GM23338 (cell line): ENCODE measurements around the gene CCR8. TPM values are rescaled to one million over a fixed set of nuclear protein-coding genes. Genes with fewer than 3 reads are reported as not detected.

ENCODE experiments used
- ATAC-seq: fragments of 200-7000 bp; cut with Tn5 transposase; 3 replicates; pipeline ENCODE4 v1.9.1; 2020
- DNase-seq: peaks from one replicate; pipeline ENCODE4 v3.0.0-alpha.2; 2015; ENCODE audit warnings: low spot score
- H2AFZ ChIP-seq: fragments of 200-600 bp; sonication (generic); 2 replicates; pipeline ENCODE4 v1.8.0; 2016; ENCODE audit warnings: antibody characterized with exemption, mild to moderate bottlenecking, moderate library complexity
- H3F3A ChIP-seq: fragments of 200-600 bp; sonication (generic); replicated peaks from 2 replicates; pipeline ENCODE4 v1.8.0; 2017; ENCODE audit warnings: antibody characterized with exemption, mixed run types, low read depth
- H3K27ac ChIP-seq: fragments of 200-600 bp; sonication (generic); 2 replicates; pipeline ENCODE4 v1.6.1; 2016; ENCODE audit warnings: low read depth
- H3K27me3 ChIP-seq: fragments of 200-600 bp; sonication (generic); 2 replicates; pipeline ENCODE4 v1.8.0; 2016; ENCODE audit warnings: mild to moderate bottlenecking, mixed run types, moderate library complexity; ENCODE audit not compliant: insufficient read depth
- H3K36me3 ChIP-seq: fragments of 200-600 bp; sonication (generic); 2 replicates; pipeline ENCODE4 v1.8.0; 2016; ENCODE audit warnings: mild to moderate bottlenecking; ENCODE audit not compliant: insufficient read depth
- H3K4me1 ChIP-seq: fragments of 200-600 bp; sonication (generic); 2 replicates; pipeline ENCODE4 v1.8.0; 2016; ENCODE audit warnings: mild to moderate bottlenecking, moderate library complexity; ENCODE audit not compliant: insufficient read depth
- H3K4me2 ChIP-seq: fragments of 200-600 bp; sonication (generic); 2 replicates; pipeline ENCODE4 v1.7.1; 2017; ENCODE audit warnings: mixed run types
- H3K4me3 ChIP-seq: fragments of 200-600 bp; sonication (generic); 2 replicates; pipeline ENCODE4 v1.6.1; 2016; ENCODE audit warnings: mixed run types
- H3K79me2 ChIP-seq: fragments of 200-600 bp; sonication (generic); replicated peaks from 2 replicates; pipeline ENCODE4 v1.8.0; 2017; ENCODE audit warnings: mild to moderate bottlenecking; ENCODE audit not compliant: insufficient read depth
- H3K9me2 ChIP-seq: fragments of 200-600 bp; sonication (generic); 2 replicates; pipeline ENCODE4 v1.8.0; 2017; ENCODE audit not compliant: insufficient read depth
- H4K20me1 ChIP-seq: fragments of 200-600 bp; sonication (generic); replicated peaks from 2 replicates; pipeline ENCODE4 v1.8.0; 2017; ENCODE audit warnings: mild to moderate bottlenecking; ENCODE audit not compliant: insufficient read depth
- H3K27ac Mint-ChIP-seq: 2 replicates; pipeline ENCODE4 v1.8.0; 2020; ENCODE audit warnings: inconsistent platforms, mild to moderate bottlenecking, moderate library complexity, mixed read lengths
- H3K27me3 Mint-ChIP-seq: 3 replicates; pipeline ENCODE4 v1.8.0; 2022; ENCODE audit warnings: low read depth, mild to moderate bottlenecking, moderate library complexity, mixed read lengths, inconsistent platforms; ENCODE audit not compliant: insufficient read depth, poor library complexity
- H3K36me3 Mint-ChIP-seq: 3 replicates; pipeline ENCODE4 v1.8.0; 2021; ENCODE audit warnings: low read depth, mild to moderate bottlenecking, inconsistent platforms, moderate library complexity, mixed read lengths
- H3K4me1 Mint-ChIP-seq: 3 replicates; pipeline ENCODE4 v1.8.0; 2020; ENCODE audit warnings: mild to moderate bottlenecking, inconsistent platforms, mixed read lengths
- H3K4me3 Mint-ChIP-seq: 3 replicates; pipeline ENCODE4 v1.8.0; 2021; ENCODE audit warnings: moderate library complexity, mild to moderate bottlenecking, inconsistent platforms, mixed read lengths
- H3K9me3 Mint-ChIP-seq: 3 replicates; pipeline ENCODE4 v1.8.0; 2020; ENCODE audit warnings: moderate library complexity, mild to moderate bottlenecking, inconsistent platforms, mixed read lengths
- CTCF ChIP-seq, 2 experiments: fragments of 200-600 bp in 1 of 2; sonication (generic) in 1 of 2; conservative IDR thresholded peaks; 2 replicates each; pipeline versions ENCODE4 v1.5.1 to v1.6.1; 2016 to 2017; ENCODE audit warnings: antibody characterized with exemption in 2 of 2, low read depth in 2 of 2, mild to moderate bottlenecking in 2 of 2, moderate library complexity in 1 of 2
- EZH2 ChIP-seq: fragments of 200-600 bp; sonication (generic); IDR thresholded peaks from one replicate; pipeline ENCODE4 v1.8.0; 2017; ENCODE audit warnings: antibody characterized with exemption, mild to moderate bottlenecking, low read depth; ENCODE audit not compliant: unreplicated experiment
- EZH2phosphoT487 ChIP-seq: fragments of 200-600 bp; sonication (generic); IDR thresholded peaks from one replicate; pipeline ENCODE4 v1.8.1; 2018; ENCODE audit warnings: antibody characterized with exemption; ENCODE audit not compliant: unreplicated experiment
- JUNB ChIP-seq: IDR thresholded peaks from one replicate; pipeline ENCODE4 v1.6.1; 2016; ENCODE audit warnings: antibody characterized with exemption; ENCODE audit not compliant: unreplicated experiment
- NANOG ChIP-seq: IDR thresholded peaks from 2 replicates; pipeline ENCODE4 v1.6.1; 2016; ENCODE audit warnings: antibody characterized with exemption, borderline replicate concordance
- POLR2AphosphoS5 ChIP-seq: IDR thresholded peaks from 2 replicates; pipeline ENCODE4 v1.6.1; 2016; ENCODE audit warnings: antibody characterized with exemption, low read depth
- ZNF331 ChIP-seq: fragments of 250-450 bp; sonication (Bioruptor Pico); IDR thresholded peaks from 2 replicates; pipeline ENCODE4 v1.5.0; 2020; ENCODE audit warnings: low read depth, mild to moderate bottlenecking, moderate library complexity
- polyA plus RNA-seq: library from polyadenylated mRNA; unstranded; fragments of >200 nt; fragmentation: Nextera tagmentation; extraction: Ambion mirVana; gene quantifications from 2 replicates; pipeline ENCODE4 v1.2.1, GENCODE V29; 2016
- total RNA-seq: library from RNA; depleted of rRNA; stranded (reverse); fragments of >200 nt; shearing (Covaris generic); gene quantifications from 2 replicates; pipeline ENCODE4 v1.2.3, GENCODE V29; 2014
- TF ChIP-seq, protein P1 (sequence below): fragments of 250-450 bp; sonication (Bioruptor Pico); IDR thresholded peaks from 2 replicates; pipeline ENCODE4 v1.5.0; 2020; ENCODE audit warnings: mild to moderate bottlenecking, moderate library complexity
- TF ChIP-seq, protein P2 (sequence below): IDR thresholded peaks from one replicate; pipeline ENCODE4 v1.6.1; 2018; ENCODE audit warnings: antibody characterized with exemption; ENCODE audit not compliant: unreplicated experiment

Gene CCR8
- total and polyA plus RNA-seq, 2 experiments from 2014 or later = 0.55 TPM; not detected in 1

- peaks cover 8% of the 10 kb centered on the region for H3K27me3 Mint-ChIP-seq
- Histone ChIP-seq H3F3A (no peaks in the 10 kb centered on the region), H3K36me3 (no peaks in the 10 kb centered on the region), H3K4me3 (no peak overlapping the region), H3K79me2 (no peaks in the 10 kb centered on the region), H3K4me2 (no peak overlapping the region), H3K4me1 (no peaks in the 10 kb centered on the region), H3K27ac (no peak overlapping the region), H4K20me1 (no peaks in the 10 kb centered on the region), H3K27me3 (no peaks in the 10 kb centered on the region), H3K9me2 (no peaks in the 10 kb centered on the region), H2AFZ (no peak overlapping the region)
- H3K9me3 Mint-ChIP-seq = no peaks in the 10 kb centered on the region
- no peaks in the 10 kb centered on the region for H3K36me3 Mint-ChIP-seq
- TF ChIP-seq POLR2AphosphoS5 = no peak
- ATAC-seq = no peak
- H3K4me1 Mint-ChIP-seq = peaks cover 6% of the 10 kb centered on the region
- no peak overlapping the region for H3K4me3 Mint-ChIP-seq
- no peak overlapping the region for H3K27ac Mint-ChIP-seq
- no peak for DNase-seq
Observed at GRCh38 chr3:39281533-39281932, 48.0 kb upstream of the CCR8 start.

DNA sequence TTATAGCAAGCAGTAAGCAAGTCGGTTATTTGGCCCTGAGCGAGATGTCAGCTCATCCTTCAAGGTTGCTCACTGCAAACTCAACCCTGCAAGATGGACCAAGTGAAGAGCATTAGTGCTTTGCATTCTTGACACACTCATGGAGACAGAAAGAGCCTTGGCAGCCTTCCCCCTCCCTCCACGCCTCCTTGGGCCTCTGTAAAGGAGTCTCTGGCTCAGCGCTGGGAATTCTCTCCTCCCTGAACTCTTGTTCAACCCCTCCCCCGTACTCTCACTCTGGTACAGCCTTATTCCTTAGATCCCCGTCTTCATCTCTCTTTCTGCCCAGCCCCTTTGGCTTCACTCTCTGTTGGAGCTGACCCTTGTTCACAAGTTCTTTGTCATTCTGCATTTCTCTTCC, 47.5 kb upstream of the CCR8 start:
- H3K4me1 Mint-ChIP-seq = peaks cover 6% of the 10 kb centered on the region
- no peaks in the 10 kb centered on the region for H3K27me3 ChIP-seq
- DNase-seq (no peak), ATAC-seq (no peak)
- no peaks in the 10 kb centered on the region for H3K36me3 Mint-ChIP-seq
- H3K27ac Mint-ChIP-seq = no peak overlapping the region
- no peaks in the 10 kb centered on the region for H3K9me2 ChIP-seq
- no peaks in the 10 kb centered on the region for H3K4me1 ChIP-seq
- no peaks in the 10 kb centered on the region for H3F3A ChIP-seq
- no peak overlapping the region for H3K27ac ChIP-seq
- H3K79me2 ChIP-seq = no peaks in the 10 kb centered on the region
- no peak overlapping the region for H2AFZ ChIP-seq
- H4K20me1 ChIP-seq = no peaks in the 10 kb centered on the region
- H3K27me3 Mint-ChIP-seq = peaks cover 8% of the 10 kb centered on the region
- H3K9me3 Mint-ChIP-seq = no peaks in the 10 kb centered on the region
- no peak overlapping the region for H3K4me3 ChIP-seq
- no peaks in the 10 kb centered on the region for H3K36me3 ChIP-seq
- no peak for TF ChIP-seq EZH2
- TF ChIP-seq, protein P1, sequence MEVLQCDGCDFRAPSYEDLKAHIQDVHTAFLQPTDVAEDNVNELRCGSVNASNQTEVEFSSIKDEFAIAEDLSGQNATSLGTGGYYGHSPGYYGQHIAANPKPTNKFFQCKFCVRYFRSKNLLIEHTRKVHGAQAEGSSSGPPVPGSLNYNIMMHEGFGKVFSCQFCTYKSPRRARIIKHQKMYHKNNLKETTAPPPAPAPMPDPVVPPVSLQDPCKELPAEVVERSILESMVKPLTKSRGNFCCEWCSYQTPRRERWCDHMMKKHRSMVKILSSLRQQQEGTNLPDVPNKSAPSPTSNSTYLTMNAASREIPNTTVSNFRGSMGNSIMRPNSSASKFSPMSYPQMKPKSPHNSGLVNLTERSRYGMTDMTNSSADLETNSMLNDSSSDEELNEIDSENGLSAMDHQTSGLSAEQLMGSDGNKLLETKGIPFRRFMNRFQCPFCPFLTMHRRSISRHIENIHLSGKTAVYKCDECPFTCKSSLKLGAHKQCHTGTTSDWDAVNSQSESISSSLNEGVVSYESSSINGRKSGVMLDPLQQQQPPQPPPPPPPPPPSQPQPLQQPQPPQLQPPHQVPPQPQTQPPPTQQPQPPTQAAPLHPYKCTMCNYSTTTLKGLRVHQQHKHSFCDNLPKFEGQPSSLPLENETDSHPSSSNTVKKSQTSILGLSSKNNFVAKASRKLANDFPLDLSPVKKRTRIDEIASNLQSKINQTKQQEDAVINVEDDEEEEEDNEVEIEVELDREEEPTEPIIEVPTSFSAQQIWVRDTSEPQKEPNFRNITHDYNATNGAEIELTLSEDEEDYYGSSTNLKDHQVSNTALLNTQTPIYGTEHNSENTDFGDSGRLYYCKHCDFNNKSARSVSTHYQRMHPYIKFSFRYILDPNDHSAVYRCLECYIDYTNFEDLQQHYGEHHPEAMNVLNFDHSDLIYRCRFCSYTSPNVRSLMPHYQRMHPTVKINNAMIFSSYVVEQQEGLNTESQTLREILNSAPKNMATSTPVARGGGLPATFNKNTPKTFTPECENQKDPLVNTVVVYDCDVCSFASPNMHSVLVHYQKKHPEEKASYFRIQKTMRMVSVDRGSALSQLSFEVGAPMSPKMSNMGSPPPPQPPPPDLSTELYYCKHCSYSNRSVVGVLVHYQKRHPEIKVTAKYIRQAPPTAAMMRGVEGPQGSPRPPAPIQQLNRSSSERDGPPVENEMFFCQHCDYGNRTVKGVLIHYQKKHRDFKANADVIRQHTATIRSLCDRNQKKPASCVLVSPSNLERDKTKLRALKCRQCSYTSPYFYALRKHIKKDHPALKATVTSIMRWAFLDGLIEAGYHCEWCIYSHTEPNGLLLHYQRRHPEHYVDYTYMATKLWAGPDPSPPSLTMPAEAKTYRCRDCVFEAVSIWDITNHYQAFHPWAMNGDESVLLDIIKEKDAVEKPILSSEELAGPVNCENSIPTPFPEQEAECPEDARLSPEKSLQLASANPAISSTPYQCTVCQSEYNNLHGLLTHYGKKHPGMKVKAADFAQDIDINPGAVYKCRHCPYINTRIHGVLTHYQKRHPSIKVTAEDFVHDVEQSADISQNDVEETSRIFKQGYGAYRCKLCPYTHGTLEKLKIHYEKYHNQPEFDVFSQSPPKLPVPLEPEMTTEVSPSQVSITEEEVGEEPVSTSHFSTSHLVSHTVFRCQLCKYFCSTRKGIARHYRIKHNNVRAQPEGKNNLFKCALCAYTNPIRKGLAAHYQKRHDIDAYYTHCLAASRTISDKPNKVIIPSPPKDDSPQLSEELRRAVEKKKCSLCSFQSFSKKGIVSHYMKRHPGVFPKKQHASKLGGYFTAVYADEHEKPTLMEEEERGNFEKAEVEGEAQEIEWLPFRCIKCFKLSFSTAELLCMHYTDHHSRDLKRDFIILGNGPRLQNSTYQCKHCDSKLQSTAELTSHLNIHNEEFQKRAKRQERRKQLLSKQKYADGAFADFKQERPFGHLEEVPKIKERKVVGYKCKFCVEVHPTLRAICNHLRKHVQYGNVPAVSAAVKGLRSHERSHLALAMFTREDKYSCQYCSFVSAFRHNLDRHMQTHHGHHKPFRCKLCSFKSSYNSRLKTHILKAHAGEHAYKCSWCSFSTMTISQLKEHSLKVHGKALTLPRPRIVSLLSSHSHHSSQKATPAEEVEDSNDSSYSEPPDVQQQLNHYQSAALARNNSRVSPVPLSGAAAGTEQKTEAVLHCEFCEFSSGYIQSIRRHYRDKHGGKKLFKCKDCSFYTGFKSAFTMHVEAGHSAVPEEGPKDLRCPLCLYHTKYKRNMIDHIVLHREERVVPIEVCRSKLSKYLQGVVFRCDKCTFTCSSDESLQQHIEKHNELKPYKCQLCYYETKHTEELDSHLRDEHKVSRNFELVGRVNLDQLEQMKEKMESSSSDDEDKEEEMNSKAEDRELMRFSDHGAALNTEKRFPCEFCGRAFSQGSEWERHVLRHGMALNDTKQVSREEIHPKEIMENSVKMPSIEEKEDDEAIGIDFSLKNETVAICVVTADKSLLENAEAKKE = no peak
- no peak for TF ChIP-seq JUNB
- no peak for TF ChIP-seq NANOG
- TF ChIP-seq, protein P2, sequence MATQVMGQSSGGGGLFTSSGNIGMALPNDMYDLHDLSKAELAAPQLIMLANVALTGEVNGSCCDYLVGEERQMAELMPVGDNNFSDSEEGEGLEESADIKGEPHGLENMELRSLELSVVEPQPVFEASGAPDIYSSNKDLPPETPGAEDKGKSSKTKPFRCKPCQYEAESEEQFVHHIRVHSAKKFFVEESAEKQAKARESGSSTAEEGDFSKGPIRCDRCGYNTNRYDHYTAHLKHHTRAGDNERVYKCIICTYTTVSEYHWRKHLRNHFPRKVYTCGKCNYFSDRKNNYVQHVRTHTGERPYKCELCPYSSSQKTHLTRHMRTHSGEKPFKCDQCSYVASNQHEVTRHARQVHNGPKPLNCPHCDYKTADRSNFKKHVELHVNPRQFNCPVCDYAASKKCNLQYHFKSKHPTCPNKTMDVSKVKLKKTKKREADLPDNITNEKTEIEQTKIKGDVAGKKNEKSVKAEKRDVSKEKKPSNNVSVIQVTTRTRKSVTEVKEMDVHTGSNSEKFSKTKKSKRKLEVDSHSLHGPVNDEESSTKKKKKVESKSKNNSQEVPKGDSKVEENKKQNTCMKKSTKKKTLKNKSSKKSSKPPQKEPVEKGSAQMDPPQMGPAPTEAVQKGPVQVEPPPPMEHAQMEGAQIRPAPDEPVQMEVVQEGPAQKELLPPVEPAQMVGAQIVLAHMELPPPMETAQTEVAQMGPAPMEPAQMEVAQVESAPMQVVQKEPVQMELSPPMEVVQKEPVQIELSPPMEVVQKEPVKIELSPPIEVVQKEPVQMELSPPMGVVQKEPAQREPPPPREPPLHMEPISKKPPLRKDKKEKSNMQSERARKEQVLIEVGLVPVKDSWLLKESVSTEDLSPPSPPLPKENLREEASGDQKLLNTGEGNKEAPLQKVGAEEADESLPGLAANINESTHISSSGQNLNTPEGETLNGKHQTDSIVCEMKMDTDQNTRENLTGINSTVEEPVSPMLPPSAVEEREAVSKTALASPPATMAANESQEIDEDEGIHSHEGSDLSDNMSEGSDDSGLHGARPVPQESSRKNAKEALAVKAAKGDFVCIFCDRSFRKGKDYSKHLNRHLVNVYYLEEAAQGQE = no peak
- TF ChIP-seq ZNF331 (CRISPR knock-in tag) = no peak
- no peak for TF ChIP-seq EZH2phosphoT487
- no peak for TF ChIP-seq CTCF (conservative IDR thresholded peaks at IDR 0.05; ENCODE audit: low read depth in 2 of 2)
- H3K4me3 Mint-ChIP-seq = no peak overlapping the region
- H3K4me2 ChIP-seq = no peak overlapping the region
